ENCODE measurements around the gene MSLN.

- TF ChIP-seq CTCF (IDR thresholded peaks at IDR 0.05), result no peak
- no peak for TF ChIP-seq RCOR1 (IDR thresholded peaks at IDR 0.05; ENCODE audit: low read length)
- TF ChIP-seq MAX (IDR thresholded peaks at IDR 0.05; ENCODE audit: low read depth), result no peak
- no peak for TF ChIP-seq FOXM1 (IDR thresholded peaks at IDR 0.05; ENCODE audit: low read depth)
- no peak for TF ChIP-seq POLR2AphosphoS5 (IDR thresholded peaks at IDR 0.05; ENCODE audit: low read depth, low read length)
These were observed 31.9 kb downstream of the MSLN start for GRCh38 chr16:792221-792995.
